Activated CD4-positive, alpha-beta T cell treated with anti-CD3 and anti-CD28 coated beads, Interleukin-2, Interleukin-6, amounts not matched to agents 100 ng/mL and 50 ng/mL, durations not matched to agents 16 hours and 8 hours (primary cell): ENCODE data around the gene ZBTB32.
"Not testable (repeated sequence)": the region's sequence is repeated elsewhere in the genome, so short reads cannot be mapped to it uniquely, and the experiment has no call there.

ENCODE experiments used
- DNase-seq: peaks from one replicate; pipeline ENCODE4 v3.0.0-alpha.2; 2020

The ZBTB32 gene

GRCh38 chr19:35722897-35723296 lies 18.5 kb downstream of the ZBTB32 start:
- DNase-seq: no peak

GRCh38 chr19:35723671-35724070 lies 19.3 kb downstream of the ZBTB32 start:
- no peak for DNase-seq

- DNase-seq: not testable (repeated sequence)
Measured at GRCh38 chr19:35724132-35724531, 19.8 kb downstream of the ZBTB32 start.

- no peak for DNase-seq
Measured at GRCh38 chr19:35724560-35724959, 20.2 kb downstream of the ZBTB32 start.

GRCh38 chr19:35725216-35725861 lies 21.0 kb downstream of the ZBTB32 start:
- DNase-seq: no peak

- DNase-seq: no peak
Measured at GRCh38 chr19:35727053-35727955, 22.9 kb downstream of the ZBTB32 start.

GRCh38 chr19:35727956-35728706 lies 23.8 kb downstream of the ZBTB32 start:
- DNase-seq: no peak

- no peak for DNase-seq
Measured at GRCh38 chr19:35729021-35729420, 24.7 kb downstream of the ZBTB32 start.

- DNase-seq: no peak
Measured at GRCh38 chr19:35729763-35730162, 25.4 kb downstream of the ZBTB32 start.

- no peak for DNase-seq
Measured at GRCh38 chr19:35730326-35730725, 26.0 kb downstream of the ZBTB32 start.

GRCh38 chr19:35731353-35731752 lies 27.0 kb downstream of the ZBTB32 start:
- no peak for DNase-seq

- no peak for DNase-seq
Measured at GRCh38 chr19:35731779-35732405, 27.5 kb downstream of the ZBTB32 start.

- DNase-seq: no peak
Measured at GRCh38 chr19:35732540-35733179, 28.3 kb downstream of the ZBTB32 start.

GRCh38 chr19:35733180-35734125 lies 29.1 kb downstream of the ZBTB32 start:
- DNase-seq: no peak

- DNase-seq: no peak
Measured at GRCh38 chr19:35734273-35734672, 29.9 kb downstream of the ZBTB32 start.

- no peak for DNase-seq
Measured at GRCh38 chr19:35734889-35735288, 30.5 kb downstream of the ZBTB32 start.

- no peak for DNase-seq
Measured at GRCh38 chr19:35736913-35737886, 32.8 kb downstream of the ZBTB32 start.

GRCh38 chr19:35738021-35738886 lies 33.9 kb downstream of the ZBTB32 start:
- DNase-seq: no peak

GRCh38 chr19:35738887-35739229 lies 34.5 kb downstream of the ZBTB32 start:
- DNase-seq: no peak
